Muscle of arm (tissue), 14 donors: ENCODE measurements around the gene ZNF208. TPM values are rescaled to one million over a fixed set of nuclear protein-coding genes. Genes with fewer than 3 reads are reported as not detected.
"Not testable (repeated sequence)": the region's sequence is repeated elsewhere in the genome, so short reads cannot be mapped to it uniquely, and the experiment has no call there.

Experiments used
- DNase-seq: peaks from one replicate; pipeline ENCODE4 v3.0.0-alpha.2; 2013
- long read RNA-seq, 11 donors: transcript quantifications; one replicate each; lab custom pipeline, GENCODE V29; 2026
- polyA plus RNA-seq, 12 donors: library from polyadenylated mRNA; unstranded; fragments of 120-200 nt; gene quantifications; one replicate each; pipeline ENCODE4 v1.2.1, GENCODE V29; 2013; ENCODE audit not compliant: insufficient read length in 12 of 12

ZNF208 gene
- polyA plus RNA-seq: 1 to 10 TPM in 5 of 12 donors, under 1 TPM in 5, not detected in 2; 0.38 to 2.1 (median 1.1) TPM
- long read RNA-seq, donor 1, partial matches to known transcripts: 9 of 10 reads
- long read RNA-seq, donor 1, other reads (novel, unspliced or antisense): 0 of 10 reads
- long read RNA-seq, donor 2: 0 reads
- long read RNA-seq, donor 3: 0 reads
- long read RNA-seq, donor 4: 0 reads
- long read RNA-seq, donor 5: 0 reads
- long read RNA-seq, donor 6: 0 reads
- long read RNA-seq, donor 7: 0 reads
- long read RNA-seq, donor 8: 0 reads
- long read RNA-seq, donor 9: 0 reads
- long read RNA-seq, donor 10: 0 reads
- long read RNA-seq, donor 11: 0 reads

DNA sequence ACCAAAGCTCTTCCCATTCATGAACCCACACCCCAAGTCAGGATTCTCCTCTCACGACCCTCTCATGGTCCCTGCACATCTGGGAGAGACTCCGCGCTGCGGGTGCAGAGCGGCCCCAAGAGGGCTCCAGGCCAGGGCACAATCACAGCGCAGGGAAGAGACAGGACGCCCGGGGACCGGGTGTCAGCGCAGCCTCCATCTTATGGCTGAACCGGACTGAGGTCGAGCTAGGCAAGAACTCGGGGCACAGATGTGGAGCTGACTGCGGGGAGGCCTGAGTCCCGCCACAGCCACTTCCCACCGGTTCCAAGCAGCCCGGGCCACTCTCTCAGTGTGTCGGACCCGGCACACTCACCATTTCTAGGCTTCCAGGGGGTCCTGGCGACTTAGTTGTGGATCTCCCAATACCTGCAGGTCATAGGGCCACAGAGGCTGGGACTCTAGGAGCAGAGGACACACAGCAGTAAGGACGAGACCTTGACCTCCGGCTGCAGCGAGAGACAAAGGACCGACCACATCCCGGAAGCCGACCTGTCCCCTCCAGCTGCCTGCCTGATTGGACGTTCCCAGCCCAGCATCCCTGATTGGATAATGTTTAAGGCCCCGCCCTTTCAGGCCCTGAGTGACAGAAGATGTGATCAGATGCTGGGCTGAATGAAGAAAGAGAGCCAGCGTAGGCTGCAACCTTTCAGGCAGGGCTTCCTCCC is at the start of gene ZNF208:
Gene ZNF208, minus strand, starts transcription at position 507 of the 707 bp plus-strand sequence. Its CDS starts 149 bp downstream, at position 358.
- not testable (repeated sequence) for DNase-seq

GRCh38 chr19:22052644-22053013 is 41.9 kb upstream of the ZNF208 start:
- DNase-seq: no peak

DNA sequence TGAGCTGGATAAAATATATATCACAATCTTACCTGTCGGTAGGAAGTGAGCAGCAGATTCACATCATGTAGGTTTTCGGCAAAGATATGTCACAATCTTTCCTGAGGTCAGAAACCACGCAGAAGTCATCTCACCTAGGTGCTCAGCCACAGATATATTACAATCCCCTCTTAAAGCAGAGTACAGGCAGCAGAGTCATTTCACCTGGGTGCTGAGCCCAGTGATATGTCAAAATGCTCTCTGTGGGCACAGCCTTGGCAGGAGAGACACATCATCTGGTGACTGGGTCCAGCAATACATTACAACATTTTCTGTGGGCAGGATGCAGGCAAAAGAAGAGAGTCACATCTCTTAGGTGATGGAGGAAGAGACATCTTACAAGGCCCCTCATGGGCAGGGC is 30.4 kb upstream of the ZNF208 start:
- not testable (repeated sequence) for DNase-seq

DNA sequence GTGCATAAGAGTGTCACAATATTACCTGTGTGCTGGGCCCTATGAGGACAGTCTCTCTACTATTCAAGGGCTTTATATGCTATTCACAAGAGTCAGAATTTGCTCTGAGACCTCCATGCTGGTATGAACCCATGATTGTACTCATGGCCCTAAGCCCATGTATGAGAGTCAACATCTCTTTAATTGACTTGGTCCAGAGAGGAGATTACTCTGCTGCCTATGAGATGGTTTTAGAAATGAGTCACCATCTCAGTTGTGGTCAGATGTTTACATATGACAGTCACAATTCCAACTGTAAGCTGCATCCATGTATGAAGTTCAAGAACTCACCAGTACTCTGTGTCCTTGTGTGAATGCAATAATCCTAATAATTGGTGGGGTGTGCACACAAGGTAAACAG is 19.9 kb upstream of the ZNF208 start:
- DNase-seq: no peak

DNA sequence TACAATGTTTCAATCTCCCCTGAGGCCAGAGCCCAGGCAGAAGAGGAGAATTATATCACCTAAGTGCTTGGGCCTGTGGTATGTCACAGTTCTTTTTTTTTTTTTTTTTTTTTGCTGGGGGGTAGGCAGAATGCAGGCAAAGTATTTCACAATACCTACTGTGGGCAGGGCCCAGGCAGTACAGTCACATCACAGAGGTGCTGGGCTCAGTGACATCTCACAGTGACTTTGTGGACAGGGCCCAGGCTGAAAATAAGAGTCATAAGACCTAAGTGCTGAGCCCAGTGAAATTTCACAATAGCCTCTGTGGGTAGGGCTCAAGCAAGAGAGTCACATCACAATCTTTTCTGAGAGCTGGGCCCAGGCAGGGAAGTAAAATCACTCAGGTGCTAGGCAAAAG is 15.9 kb upstream of the ZNF208 start:
- no peak for DNase-seq

DNA sequence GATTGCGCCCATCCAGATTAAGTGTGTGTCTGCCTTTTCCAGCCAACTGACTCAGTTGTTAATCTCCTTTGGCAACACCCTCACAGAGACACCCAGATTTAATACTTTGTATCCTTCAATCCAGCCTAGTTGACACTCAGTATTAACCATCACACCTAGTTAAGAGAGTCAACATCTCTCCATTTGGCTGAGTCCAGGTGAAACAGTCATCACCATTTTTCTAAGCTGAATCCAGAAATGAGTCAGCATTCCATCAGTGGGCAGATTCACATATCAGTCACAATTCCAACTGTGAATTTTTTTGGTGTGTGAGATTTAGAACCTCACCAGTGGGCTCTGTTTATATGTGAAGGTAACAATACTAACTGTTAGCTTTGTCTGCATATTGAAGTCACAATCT is 14.8 kb upstream of the ZNF208 start:
- DNase-seq: not testable (repeated sequence)

DNA sequence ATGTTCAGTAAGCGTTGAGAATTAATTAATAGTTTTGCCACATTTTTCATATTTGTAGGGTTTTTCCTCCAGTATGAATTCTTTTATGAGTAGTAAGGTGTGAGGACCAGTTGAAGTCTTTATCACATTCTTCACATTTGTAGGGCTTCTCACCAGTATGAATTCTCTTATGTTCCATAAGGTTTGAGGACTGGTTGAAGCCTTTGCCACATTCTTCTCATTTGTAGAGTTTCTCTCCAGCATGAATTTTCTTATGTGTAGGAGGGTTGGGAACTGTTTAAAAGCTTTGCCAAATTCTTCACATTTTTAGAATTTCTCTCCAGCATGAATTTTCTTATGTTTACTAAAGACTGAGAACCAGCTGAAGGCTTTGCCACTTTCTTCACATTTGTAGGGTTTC is 40.3 kb downstream of the ZNF208 start:
- DNase-seq: no peak

DNA sequence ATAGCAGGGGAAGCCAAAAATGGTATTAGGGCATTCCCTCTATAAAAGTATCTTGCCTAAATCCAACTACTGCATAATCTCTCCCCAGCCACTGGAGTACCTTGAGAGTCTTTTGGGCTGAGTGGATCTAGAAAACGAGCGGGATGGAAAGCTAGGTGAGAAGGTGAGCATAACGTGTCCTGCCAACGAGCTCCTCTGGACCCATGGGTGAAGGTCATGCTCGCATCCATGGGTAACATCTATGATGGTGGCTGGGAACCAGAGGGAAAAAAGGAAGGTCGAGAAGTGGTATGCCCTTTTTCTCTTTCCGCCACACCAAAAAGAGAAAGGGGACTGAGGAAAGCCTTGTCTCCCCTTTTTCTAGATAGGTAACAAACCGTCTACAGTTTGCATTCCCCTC is 63.0 kb downstream of the ZNF208 start:
- DNase-seq: no peak

DNA sequence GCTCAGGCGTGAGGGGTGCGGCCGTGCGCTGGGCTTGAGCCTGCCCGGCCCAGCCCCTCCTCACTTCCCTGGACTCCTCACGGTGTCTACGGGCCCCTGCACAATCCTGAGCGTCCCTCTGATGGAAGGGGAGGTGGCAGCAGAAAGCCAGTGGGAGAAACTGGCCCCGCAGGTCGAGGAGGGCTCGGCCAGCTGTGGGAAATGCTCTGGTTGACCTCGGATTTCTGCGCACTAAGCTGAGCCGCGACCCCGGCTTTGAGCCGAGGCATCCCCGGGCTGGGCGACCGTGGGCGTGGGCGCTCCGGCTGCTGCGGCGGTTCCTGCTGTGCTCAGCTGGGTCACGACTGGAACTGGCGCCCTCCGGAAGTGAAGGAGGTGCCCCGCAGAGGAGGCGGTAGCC is 70.1 kb downstream of the ZNF208 start:
- no peak for DNase-seq

- no peak for DNase-seq
These were observed 76.2 kb downstream of the ZNF208 start for GRCh38 chr19:21934593-21934992.

DNA sequence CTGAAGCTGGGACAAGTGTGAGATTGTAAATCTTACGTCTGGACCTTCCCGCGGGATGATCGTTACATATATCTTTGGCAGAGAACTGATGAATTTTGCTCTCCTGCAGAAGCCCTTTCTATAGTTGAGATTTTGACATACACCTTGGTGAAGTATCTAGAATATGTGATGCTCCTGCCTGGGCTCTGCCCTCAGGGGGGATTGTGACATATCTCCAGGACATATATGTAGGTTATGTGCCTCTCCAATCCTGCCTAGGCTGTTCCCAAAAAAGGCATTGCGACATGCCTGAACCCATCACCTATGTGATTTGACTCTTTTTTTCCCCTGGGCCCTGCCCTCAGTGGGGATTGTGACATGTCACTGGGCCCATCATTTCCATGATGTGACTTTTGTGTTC is 76.6 kb downstream of the ZNF208 start:
- DNase-seq: no peak

DNA sequence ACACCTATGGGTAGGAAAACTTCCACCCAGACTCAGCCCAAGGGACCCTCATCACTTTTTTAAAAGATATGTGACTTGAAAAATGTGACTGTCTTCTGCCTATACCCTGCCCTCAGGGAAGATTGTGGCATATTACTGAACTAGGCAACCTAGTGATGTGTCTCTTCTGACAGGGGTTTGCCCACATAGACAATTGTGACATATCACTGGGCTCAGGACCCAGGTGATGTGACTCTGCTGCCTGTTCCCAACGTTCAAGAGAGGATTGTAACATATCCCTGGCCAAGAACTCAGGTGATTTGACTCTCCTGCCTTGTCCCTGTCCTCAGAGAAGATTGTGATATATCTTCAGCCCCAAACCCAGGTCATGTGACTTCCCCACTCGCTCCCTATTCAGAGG is 88.5 kb downstream of the ZNF208 start:
- DNase-seq: no peak

DNA sequence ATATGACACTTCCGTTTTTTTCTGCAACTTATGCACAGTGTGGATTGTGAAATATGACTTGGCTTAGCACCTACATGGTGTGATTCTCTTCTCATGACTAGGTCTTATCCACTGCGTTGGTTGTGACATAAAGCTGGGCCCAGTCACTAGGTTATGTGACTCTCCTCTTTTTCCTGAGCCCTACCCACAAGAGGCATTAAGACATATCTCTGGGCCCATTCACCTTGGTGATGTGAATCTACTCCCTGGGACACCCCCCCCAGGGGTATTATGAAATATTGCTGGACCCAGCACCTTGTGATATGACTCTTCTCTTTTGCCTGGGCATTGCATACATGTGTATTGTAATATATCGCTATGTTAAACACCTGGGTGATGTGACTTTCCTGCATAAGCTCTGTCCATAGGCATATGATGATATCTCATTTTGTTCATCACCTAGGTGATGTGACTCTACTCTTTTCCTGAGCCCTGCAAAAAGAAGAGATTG is 89.0 kb downstream of the ZNF208 start:
- no peak for DNase-seq

GRCh38 chr19:21915411-21915810 is 95.3 kb downstream of the ZNF208 start:
- DNase-seq: no peak

- DNase-seq: no peak
These were observed 98.1 kb downstream of the ZNF208 start for GRCh38 chr19:21912654-21913053.

DNA sequence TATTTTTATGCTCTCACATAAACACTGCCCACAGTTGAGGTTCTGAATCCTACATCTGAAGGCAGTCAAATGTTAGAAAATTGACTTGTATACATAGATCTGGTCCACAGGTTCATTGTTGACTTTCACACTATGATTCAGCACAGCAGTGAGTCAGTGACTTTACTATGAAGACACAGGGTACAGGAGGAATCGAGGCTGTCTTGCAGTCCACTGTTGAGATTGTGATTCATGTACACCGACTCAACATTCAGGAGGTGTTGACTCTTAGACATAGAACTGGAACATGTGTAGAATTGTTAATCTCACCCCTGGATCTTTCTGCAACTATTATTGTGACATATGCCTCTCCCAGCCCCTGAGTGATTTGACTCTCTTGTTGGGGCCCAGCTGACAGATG is 100.4 kb downstream of the ZNF208 start:
- no peak for DNase-seq

- DNase-seq: no peak
These were observed 102.7 kb downstream of the ZNF208 start for GRCh38 chr19:21908066-21908465.

DNA sequence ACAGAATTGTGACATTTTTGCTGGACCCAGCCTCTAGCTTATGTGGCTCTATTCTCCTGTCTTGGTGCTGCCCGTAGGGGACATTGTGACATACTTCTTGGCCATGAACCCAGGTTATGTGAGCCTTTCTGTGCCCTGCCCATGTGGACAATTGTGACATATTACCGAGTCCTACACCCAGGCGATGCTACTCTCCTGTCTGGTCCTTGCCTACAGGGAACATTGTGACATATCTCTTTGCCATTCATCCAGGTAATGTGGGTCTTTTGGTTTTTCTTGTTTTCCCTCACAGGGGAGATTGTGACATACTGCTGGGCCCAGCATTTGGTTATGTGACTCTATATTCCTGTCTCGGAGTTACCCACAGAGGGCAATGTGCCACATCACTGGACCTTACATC is 103.2 kb downstream of the ZNF208 start:
- no peak for DNase-seq

- DNase-seq: no peak
These were observed 108.2 kb downstream of the ZNF208 start for GRCh38 chr19:21902571-21902970.

DNA sequence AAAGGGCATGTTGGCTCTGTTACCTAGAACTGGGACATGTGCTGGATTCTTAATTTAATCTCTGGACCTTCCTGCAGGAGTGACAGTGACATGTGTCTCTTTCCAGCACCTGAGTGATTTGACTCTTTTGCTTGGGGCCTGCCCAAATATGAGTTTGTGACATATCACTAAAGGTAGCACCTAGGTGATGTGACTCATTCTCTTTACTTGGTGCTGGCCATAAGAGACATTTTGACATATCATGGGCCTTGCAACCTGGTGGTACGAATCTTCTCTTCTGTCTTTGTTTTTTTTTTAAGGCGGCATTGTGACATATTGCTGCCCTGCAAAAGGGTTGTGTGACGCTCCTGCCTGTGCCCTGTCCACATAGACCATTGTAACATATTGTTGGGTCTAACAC is 108.9 kb downstream of the ZNF208 start:
- DNase-seq: no peak

DNA sequence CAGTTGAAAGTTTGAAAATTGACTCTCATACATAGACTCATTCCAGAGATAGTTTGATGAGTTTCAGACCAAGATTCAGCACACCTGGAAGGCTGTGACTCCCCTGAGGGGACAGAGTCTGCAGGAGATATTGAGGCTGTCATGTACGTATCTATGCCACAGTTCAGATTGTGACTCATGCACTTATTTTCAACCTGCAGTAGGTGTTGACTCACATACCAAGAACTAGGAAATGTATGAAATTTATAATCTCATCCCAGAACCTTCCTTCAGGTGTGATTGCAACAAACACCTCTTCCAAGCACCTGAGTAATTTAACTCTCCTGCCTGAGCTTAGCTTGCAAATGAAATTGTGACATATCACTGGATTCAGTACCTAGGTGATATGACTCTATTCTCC is 110.3 kb downstream of the ZNF208 start:
- no peak for DNase-seq

- DNase-seq: no peak
These were observed 119.7 kb downstream of the ZNF208 start for GRCh38 chr19:21891086-21891485.

DNA sequence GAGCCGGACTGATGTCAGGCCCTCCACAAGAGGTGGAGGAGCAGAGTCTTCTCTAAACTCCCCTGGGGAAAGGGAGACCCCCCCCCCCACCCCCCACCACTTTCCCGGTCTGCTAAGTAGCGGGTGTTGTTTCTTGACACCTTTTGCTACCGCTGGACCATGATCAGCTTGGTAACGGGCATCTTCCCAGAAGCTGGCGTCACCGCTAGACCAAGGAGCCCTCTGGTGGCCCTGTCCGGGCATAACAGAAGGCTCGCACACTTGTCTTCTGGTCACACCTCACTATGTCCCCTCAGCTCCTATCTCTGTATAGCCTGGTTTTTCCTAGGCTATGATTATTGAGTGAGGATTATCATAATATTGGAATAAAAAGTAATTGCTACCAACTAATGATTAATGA is 120.7 kb downstream of the ZNF208 start:
- not testable (repeated sequence) for DNase-seq
